ENCODE data around the gene UBE2S. TPM values are rescaled to one million over a fixed set of nuclear protein-coding genes. Genes with fewer than 3 reads are reported as not detected.

UBE2S gene
- total RNA-seq, 1 donor from 2014 or later, result 82.6 TPM

DNA sequence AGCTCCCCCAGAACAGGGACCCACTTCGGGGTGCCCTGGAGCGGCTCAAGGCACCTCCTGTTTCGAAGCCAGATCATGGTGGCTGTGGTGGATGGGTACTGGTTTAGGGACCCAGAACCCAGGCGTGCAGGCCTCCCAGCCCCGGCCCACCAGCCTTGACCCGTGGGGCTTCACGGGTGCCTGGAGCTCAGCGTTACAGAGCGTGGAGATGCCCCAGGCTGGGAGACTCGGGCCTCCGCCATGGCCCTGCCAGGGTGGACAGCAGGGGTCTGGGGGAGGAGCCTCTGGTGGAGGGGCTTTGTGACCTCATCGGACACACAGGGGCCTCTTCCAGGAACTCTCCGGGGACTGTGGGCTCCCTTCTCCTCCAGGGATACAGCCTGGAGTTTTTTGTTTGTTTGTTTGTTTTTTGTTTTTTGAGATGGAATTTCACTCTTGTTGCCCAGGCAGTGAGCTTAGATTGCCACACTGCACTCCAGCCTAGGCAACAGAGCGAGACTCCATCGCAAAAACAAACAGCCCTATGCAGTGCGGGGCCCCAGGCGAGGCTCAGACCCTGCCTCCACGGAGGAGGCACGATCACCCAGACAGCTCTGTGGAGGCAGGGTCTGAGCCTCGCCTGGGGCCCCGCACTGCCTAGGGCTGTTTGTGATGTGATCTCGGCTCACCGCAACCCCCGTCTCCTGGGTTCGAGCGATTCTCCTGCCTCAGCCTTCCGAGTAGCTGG, 44.4 kb downstream of the UBE2S start, which contains the start of gene GARIN5B:
Gene GARIN5B, minus strand, starts transcription at position 271 of the 727 bp plus-strand sequence. Its CDS starts 194 bp downstream, at position 77.
- H3K27me3 ChIP-seq, result no peaks in the 10 kb centered on the region
- DNase-seq (ENCODE audit: low spot score in 2 of 2), result no peak
- H3K4me3 ChIP-seq, result no peak within 1 kb of the TSS
- H3K9me3 ChIP-seq, result no peaks in the 10 kb centered on the region
- no peak within 1 kb of the TSS for H3K27ac ChIP-seq
- intact Hi-C loops (cut with DNase I), result no loop called here
- H3K4me1 ChIP-seq, result no peaks in the 10 kb centered on the region
- no peaks in the 10 kb centered on the region for H3K36me3 ChIP-seq
- TF ChIP-seq CTCF (IDR thresholded peaks at IDR 0.05), result no peak

DNA sequence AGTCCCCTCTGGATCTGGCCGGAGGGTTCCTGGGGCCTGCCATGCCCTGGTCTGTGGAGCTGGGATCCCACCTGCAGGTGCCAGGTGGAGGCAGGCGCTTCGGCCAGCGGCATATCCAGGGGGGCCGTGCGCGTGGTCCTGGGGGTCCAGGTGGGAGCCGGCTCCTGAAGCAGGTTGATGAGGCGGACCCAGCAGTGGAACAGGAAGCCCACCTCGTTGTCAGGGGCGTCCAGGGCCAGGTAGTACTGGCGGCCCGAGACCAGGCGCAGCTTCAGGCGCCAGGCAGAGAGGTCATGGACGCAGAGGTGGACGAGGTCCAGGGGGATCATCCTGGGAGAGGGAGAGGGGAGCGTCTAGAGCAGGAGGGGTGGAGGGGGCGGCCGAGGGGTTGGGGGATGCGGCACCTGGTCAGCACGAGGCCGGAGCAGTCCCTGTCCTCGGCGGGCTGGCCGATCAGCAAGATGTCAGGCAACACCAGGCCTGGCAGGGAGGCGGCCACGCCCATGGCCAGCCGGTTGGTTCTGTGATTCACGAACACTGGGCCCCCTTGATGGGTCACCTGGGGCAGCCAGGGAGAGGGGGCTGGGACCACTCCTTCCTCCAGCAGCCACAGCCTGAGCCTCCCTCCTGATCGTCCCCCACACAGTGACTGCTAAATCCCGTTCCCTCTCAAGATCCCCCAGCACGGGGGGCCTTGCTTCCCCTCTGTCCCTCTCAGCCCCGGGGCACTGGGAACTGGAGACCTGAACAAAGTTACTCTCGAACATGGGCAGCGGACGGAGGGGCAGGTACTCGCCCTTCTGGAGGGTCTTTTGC, 45.2 kb downstream of the UBE2S start:
- no peak for TF ChIP-seq CTCF (IDR thresholded peaks at IDR 0.05)
- no peak overlapping the region for H3K4me3 ChIP-seq
- no peaks in the 10 kb centered on the region for H3K9me3 ChIP-seq
- H3K27ac ChIP-seq, result no peak overlapping the region
- no peaks in the 10 kb centered on the region for H3K27me3 ChIP-seq
- intact Hi-C loops (cut with DNase I), result no loop called here
- H3K36me3 ChIP-seq, result no peaks in the 10 kb centered on the region
- DNase-seq (ENCODE audit: low spot score in 2 of 2), result no peak
- H3K4me1 ChIP-seq, result no peaks in the 10 kb centered on the region

DNA sequence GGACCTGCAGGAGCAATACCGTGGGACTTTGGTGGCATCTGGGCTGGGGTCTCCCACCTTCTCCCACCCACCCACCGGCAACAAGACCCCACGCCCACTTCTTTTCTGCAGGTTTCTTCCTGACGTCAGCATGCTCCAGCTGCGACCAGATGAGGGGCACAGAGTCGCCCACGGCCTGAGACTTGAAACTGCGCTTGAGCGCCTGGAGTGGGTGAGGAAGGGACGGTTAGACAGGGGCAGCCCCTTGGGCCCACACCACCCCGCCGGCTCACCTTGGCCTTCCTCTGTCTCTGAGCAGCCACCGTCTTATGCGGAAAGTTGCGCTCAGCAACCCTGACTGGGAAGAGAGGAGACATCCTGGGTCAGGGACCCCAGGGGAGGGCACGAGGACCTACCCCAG, 46.7 kb downstream of the UBE2S start:
- Histone ChIP-seq H3K4me3 (no peak overlapping the region), H3K36me3 (no peaks in the 10 kb centered on the region), H3K27me3 (no peaks in the 10 kb centered on the region), H3K4me1 (no peaks in the 10 kb centered on the region), H3K27ac (no peak overlapping the region), H3K9me3 (no peaks in the 10 kb centered on the region)
- DNase-seq (ENCODE audit: low spot score in 2 of 2), result no peak
- intact Hi-C loops (cut with DNase I), result no loop called here
- TF ChIP-seq CTCF (IDR thresholded peaks at IDR 0.05), result no peak

GRCh38 chr19:55358943-55359908, 48.4 kb downstream of the UBE2S start:
- H3K4me3 ChIP-seq, result no peak overlapping the region
- H3K4me1 ChIP-seq, result peaks cover 0 to 1% of the 10 kb centered on the region in 2 donors
- intact Hi-C loops (cut with DNase I), result no loop called here
- H3K36me3 ChIP-seq, result no peaks in the 10 kb centered on the region
- no peaks in the 10 kb centered on the region for H3K9me3 ChIP-seq
- no peak for TF ChIP-seq CTCF (IDR thresholded peaks at IDR 0.05)
- no peak for DNase-seq (ENCODE audit: low spot score in 2 of 2)
- H3K27me3 ChIP-seq, result peaks cover 7% of the 10 kb centered on the region
- H3K27ac ChIP-seq, result no peak overlapping the region

DNA sequence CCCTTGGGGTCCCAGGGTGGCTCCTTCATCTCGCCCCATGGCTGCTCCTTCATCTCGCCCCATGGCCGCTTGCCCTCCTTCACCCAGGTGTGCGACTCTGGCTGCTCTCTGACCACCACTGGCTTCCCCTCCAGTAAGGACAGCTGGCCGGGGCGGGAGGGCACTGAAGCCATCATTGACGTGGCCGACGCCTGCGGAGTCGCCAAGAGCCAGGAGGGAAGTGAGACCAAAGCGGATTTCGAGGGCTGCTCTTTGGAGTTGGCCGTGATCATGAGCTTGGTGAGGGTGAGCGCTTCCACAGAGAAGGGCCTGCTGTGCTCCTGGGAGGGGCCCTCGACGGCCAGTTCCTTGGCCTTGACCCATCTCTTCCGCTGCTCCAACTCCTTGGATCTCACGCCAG, 49.1 kb downstream of the UBE2S start:
- H3K9me3 ChIP-seq, result no peaks in the 10 kb centered on the region
- H3K4me3 ChIP-seq, result no peak overlapping the region
- H3K36me3 ChIP-seq, result no peaks in the 10 kb centered on the region
- peaks cover under 1 to 6% of the 10 kb centered on the region in 2 donors for H3K4me1 ChIP-seq
- peaks cover 11% of the 10 kb centered on the region for H3K27me3 ChIP-seq
- DNase-seq (ENCODE audit: low spot score in 2 of 2), result no peak
- TF ChIP-seq CTCF (IDR thresholded peaks at IDR 0.05), result no peak
- H3K27ac ChIP-seq, result no peak overlapping the region
- intact Hi-C loops (cut with DNase I), result no loop called here

All from ascending aorta (tissue), 2 donors.